Epithelial cell of esophagus (primary cell): ENCODE measurements around the gene KSR1.
"Not testable (repeated sequence)": the region's sequence is repeated elsewhere in the genome, so short reads cannot be mapped to it uniquely, and the experiment has no call there.

Experiments
- DNase-seq: peaks from one replicate; pipeline ENCODE4 v3.0.0; 2010; ENCODE audit warnings: low read depth
- H3K4me3 ChIP-seq: 2 replicates; pipeline ENCODE4 v1.5.1; 2011; ENCODE audit warnings: mild to moderate bottlenecking, low read length, control low read depth
- TF ChIP-seq, protein P1 (sequence below): IDR thresholded peaks from 2 replicates; pipeline ENCODE4 v1.5.1; 2011; ENCODE audit warnings: low read depth, mild to moderate bottlenecking, low read length, control low read depth, inconsistent platforms; ENCODE audit not compliant: insufficient read depth; ENCODE audit errors: missing control alignments

KSR1 gene

DNA sequence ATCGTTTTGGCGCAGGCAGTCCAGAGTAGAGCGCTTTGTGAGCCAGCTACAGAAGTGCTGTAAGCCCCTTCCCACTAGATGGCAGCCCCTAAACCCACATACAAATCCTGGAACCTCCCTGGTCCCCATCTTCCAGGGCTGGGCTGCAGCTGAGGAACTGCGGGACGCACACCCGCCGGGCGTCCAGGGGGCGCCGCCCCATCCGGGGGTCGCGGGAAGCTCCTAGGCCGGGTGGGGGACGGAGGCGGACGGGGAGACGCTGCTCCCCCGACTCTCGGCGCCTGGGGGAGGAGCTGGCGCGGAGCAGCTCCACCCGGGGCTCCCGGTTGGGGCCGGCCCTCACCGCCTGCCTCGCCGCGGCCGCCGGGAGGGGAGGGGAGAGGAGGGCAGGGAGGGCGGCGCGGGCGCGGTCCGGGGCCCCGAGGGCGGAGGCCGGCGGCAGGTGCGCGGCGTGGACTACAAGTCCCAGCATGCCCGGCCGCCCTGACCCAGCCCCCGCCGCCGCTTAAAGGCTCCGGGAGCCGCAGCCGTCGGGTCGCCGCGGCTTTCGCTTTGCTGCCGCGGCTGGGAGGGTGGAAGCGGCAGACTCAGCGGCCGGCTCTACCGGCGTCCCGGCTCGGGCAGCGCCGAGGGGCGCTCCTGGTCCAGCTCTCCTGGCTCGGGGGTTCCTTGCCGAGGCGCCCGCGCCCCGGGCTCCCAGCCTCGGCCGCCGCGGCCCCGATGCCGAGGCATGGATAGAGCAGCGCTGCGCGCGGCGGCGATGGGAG lies at the start of gene KSR1:
KSR1 (plus strand) TSS at position 535 of the 767 bp plus-strand sequence; CDS start at position 731, 196 bp downstream.
- DNase-seq: peak; percentile 60
- peak within 1 kb of the TSS; percentile 60 for H3K4me3 ChIP-seq
- TF ChIP-seq, protein P1, sequence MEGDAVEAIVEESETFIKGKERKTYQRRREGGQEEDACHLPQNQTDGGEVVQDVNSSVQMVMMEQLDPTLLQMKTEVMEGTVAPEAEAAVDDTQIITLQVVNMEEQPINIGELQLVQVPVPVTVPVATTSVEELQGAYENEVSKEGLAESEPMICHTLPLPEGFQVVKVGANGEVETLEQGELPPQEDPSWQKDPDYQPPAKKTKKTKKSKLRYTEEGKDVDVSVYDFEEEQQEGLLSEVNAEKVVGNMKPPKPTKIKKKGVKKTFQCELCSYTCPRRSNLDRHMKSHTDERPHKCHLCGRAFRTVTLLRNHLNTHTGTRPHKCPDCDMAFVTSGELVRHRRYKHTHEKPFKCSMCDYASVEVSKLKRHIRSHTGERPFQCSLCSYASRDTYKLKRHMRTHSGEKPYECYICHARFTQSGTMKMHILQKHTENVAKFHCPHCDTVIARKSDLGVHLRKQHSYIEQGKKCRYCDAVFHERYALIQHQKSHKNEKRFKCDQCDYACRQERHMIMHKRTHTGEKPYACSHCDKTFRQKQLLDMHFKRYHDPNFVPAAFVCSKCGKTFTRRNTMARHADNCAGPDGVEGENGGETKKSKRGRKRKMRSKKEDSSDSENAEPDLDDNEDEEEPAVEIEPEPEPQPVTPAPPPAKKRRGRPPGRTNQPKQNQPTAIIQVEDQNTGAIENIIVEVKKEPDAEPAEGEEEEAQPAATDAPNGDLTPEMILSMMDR: peak; percentile 25

- DNase-seq: peak; percentile 70
- TF ChIP-seq, protein P1: no peak
- H3K4me3 ChIP-seq: no peak overlapping the region
Measured at GRCh38 chr17:27407916-27408864, 48.1 kb upstream of the KSR1 start.

- peak; percentile 36 for DNase-seq
- H3K4me3 ChIP-seq: no peak overlapping the region
- TF ChIP-seq, protein P1: no peak
Measured at GRCh38 chr17:27408891-27409290, 47.4 kb upstream of the KSR1 start.

GRCh38 chr17:27412158-27412557 lies 44.1 kb upstream of the KSR1 start:
- not testable (repeated sequence) for DNase-seq, H3K4me3 ChIP-seq

GRCh38 chr17:27413315-27413714 lies 42.9 kb upstream of the KSR1 start:
- no peak overlapping the region for H3K4me3 ChIP-seq
- no peak for DNase-seq
- TF ChIP-seq, protein P1: no peak

GRCh38 chr17:27413792-27414191 lies 42.5 kb upstream of the KSR1 start:
- TF ChIP-seq, protein P1: no peak
- DNase-seq: no peak
- no peak overlapping the region for H3K4me3 ChIP-seq

DNA sequence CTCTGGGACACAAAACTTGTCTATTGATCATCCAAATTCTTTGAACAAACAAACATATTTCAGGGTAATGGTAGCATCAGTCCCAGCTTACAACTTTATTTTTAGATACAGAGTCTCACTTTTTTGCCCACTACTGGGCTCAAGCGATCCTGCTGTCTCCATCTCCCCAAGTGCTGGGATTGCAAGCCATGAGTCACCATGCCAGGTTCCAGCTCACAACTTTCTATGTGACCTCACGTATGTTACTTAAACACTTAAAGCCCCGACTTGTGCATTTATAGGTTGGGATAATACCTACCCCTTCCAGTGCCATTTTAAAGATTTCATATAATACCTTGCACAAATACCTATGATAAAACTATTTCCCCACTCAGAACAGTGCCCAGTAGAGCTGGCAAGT lies 42.0 kb upstream of the KSR1 start:
- TF ChIP-seq, protein P1: no peak
- DNase-seq: peak; percentile 21
- no peak overlapping the region for H3K4me3 ChIP-seq
